Epithelial cell of esophagus (primary cell): Measurements from ENCODE around the gene CCDC122.

Experiments
- DNase-seq: peaks from one replicate; pipeline ENCODE4 v3.0.0; 2010; ENCODE audit warnings: low read depth
- H3K4me3 ChIP-seq: 2 replicates; pipeline ENCODE4 v1.5.1; 2011; ENCODE audit warnings: mild to moderate bottlenecking, low read length, control low read depth
- TF ChIP-seq, protein P1 (sequence below): IDR thresholded peaks from 2 replicates; pipeline ENCODE4 v1.5.1; 2011; ENCODE audit warnings: low read depth, mild to moderate bottlenecking, low read length, control low read depth, inconsistent platforms; ENCODE audit not compliant: insufficient read depth; ENCODE audit errors: missing control alignments

The CCDC122 gene

DNA sequence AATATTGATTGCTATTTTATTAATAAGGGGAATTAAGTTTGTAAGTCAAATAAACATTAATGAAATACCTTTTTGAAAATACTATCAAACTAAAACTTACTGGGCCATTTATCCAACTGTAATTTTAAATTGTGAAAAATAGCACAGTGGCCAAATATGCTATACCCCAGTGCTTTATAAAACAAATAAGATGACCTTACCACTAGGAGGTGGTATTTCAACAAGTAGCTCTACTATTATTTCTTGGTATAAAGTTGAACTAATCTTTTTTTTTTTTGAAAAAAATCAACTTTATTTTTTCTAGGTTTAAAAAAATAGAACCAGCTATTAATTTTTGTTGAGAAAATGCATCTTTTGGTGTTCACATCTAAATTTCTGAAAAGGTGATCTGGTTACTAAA is 14.9 kb upstream of the CCDC122 start:
- DNase-seq, result no peak
- no peak overlapping the region for H3K4me3 ChIP-seq
- TF ChIP-seq, protein P1, sequence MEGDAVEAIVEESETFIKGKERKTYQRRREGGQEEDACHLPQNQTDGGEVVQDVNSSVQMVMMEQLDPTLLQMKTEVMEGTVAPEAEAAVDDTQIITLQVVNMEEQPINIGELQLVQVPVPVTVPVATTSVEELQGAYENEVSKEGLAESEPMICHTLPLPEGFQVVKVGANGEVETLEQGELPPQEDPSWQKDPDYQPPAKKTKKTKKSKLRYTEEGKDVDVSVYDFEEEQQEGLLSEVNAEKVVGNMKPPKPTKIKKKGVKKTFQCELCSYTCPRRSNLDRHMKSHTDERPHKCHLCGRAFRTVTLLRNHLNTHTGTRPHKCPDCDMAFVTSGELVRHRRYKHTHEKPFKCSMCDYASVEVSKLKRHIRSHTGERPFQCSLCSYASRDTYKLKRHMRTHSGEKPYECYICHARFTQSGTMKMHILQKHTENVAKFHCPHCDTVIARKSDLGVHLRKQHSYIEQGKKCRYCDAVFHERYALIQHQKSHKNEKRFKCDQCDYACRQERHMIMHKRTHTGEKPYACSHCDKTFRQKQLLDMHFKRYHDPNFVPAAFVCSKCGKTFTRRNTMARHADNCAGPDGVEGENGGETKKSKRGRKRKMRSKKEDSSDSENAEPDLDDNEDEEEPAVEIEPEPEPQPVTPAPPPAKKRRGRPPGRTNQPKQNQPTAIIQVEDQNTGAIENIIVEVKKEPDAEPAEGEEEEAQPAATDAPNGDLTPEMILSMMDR, result no peak

DNA sequence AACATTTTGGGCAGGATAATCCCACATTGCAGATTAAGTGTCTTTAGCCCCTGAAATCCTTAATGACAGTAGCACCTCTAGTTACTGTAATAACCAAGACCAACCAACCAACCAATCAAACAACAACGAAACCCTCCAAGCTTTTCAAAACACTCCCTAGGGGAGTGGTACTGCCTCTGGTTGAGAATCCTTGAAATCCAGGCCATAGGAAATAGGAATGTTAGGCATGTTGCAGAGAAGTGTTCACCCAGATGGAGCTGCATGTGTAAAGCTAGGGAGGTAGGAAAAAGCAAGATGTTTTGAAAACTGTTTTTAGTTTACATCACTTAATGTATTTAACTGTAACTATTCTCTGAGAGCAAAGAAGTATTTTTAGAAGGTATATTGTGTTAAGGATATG is 4.7 kb upstream of the CCDC122 start:
- TF ChIP-seq, protein P1, result no peak
- no peak for DNase-seq
- no peak overlapping the region for H3K4me3 ChIP-seq

DNA sequence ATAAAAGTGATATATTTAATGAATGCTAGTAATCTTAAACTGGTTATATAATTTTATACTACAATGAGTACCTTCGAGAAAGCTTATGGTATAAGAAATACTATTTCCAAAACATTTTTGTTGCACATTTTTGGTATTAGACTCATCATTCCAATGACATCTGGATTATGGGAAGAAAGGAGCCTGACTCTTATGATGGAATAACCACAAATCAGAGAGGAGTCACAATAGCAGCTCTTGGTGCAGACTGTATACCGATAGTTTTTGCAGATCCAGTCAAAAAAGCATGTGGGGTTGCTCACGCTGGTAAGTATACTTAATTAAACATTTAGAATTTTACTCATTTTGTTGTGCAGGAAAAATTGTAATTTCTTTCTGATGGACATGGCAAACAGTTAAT is 4.1 kb upstream of the CCDC122 start:
- TF ChIP-seq, protein P1, result no peak
- DNase-seq, result no peak
- no peak overlapping the region for H3K4me3 ChIP-seq

DNA sequence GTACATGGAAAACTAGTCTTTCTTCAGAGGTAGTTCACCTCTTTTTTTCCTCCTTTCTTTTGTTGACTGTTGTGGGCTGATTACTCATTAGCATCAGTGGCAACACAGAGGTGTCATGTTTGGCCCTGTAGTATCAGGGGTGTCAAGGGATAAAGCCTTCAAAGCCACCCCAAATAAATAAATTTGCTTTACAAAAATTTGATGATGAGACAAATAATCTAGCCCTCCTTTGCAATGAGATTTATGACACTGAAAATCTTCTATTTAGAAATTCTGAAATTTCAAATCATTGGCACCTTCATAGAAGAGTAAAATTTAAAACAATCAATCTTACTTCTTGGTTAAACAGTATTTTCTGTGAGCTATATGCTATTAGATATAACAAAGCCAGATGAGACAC is 2.0 kb upstream of the CCDC122 start:
- H3K4me3 ChIP-seq, result no peak overlapping the region
- TF ChIP-seq, protein P1, result no peak
- DNase-seq, result peak; percentile 7

DNA sequence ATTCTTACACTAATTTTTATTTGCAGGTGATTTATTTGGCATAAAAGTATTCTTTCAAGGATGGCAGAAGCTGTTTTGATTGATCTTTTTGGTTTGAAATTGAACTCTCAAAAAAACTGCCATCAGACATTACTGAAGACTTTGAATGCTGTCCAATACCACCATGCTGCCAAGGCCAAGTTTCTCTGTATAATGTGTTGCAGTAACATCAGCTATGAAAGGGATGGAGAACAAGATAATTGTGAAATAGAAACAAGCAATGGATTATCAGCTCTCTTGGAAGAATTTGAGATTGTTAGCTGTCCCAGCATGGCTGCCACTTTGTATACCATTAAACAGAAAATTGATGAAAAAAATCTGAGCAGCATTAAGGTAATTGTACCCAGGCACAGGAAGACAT is 1.4 kb upstream of the CCDC122 start:
- TF ChIP-seq, protein P1, result no peak
- peak overlapping the region; percentile 78 for H3K4me3 ChIP-seq
- DNase-seq, result peak; percentile 5

DNA sequence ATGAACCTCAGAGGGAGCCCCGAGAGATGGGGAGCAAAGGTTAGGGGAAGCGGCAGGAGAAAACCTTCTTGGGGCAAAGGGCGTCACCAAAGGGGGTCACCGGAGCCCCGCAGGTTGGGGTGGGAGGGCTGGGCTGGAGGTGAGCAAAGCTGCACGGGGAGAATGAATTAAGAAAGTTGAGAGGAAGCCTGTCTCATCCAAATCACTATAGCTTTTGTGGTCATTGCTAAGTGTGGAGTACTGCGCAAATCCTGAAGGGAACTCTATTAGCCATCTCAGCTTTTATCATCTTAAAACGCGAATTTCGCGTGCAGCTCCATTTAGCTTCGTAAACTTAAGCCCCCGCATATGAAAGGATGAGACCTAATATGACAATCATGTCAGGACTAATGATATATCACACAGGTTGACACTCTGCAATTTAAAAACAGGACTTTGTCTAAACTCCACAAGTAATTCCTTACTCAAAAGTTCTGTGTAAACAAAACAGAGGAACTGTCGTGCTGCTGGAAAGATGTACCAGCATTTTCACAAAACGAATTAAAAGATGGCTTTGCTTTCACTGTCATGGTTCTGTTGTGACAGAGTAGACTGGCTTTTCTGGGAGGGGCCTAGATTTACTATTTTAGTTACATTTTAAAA is 795 bp upstream of the CCDC122 start:
- TF ChIP-seq, protein P1, result no peak
- H3K4me3 ChIP-seq, result peak overlapping the region; percentile 78
- peak; percentile 10 for DNase-seq

DNA sequence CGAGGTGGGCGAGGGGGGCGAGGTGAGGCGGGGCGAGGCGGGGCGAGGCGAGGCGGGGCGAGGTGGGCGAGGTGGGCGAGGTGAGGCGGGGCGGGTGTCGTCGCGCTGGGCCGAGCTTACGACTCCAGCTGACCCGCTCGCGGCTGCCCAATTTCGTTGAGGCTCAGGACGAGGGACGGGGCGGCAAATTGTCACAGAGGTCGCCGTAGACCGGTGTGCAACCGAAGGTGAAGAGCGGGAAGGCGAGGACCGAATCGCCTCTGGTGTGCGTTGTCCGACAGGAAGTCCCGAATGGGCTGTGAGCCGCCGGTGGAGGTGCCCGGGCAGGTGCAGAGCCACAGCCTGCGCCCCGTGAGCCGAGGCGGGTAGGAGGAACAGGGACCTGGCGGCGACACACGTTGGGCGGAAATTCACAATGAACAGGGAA is 228 bp upstream of the CCDC122 start, which contains the start of gene LACC1:
Gene LACC1, plus strand, starts transcription at position 150 of the 427 bp plus-strand sequence. CDS start 1,082 bp downstream, outside the sequence.
- TF ChIP-seq, protein P1, result no peak
- peak within 1 kb of the TSS; percentile 78 for H3K4me3 ChIP-seq
- no peak for DNase-seq
